ENCODE measurements around the gene DST.

Gene DST

DNA sequence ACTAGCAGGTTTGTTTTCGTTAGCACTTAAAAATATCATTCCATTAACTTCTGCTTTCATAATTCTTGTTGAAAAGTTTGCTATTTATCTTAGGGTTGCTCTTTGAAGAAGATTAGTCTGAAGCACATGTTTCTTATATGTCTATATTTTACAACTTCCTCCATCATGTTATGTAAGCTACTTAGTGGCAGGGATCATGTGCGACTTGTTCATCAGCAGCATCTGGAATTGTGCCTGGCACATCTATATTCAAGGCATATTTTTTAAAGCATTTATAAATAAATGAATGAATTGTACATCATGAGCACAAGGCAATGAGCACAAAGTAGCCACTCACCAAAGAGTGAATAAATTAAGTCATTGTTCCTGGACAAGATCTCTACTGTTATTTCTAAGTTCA, 208.1 kb downstream of the DST start:
- DNase-seq (ENCODE audit: low read depth) = no peak

DNA sequence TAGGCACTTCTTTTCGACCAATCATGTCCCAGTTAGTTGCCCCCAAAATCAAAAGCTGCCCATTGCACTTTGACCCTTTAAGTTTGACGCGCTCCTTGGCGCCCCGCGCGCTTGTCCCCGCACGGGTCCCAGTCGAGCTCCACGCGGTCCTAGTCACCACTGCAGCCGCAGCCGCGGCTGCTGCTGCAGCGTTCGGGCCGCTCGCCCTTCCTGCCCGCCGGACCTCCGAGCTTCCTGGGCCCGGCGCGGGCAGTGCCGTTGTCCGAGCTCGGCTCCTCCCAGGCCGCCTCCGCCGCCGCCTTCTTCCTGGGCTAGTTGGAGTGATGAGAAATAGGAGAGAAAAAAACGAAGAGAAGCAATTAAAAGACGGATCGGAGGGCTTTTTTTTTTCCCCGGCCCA, 209.6 kb downstream of the DST start:
- no peak for DNase-seq (ENCODE audit: low read depth)

DNA sequence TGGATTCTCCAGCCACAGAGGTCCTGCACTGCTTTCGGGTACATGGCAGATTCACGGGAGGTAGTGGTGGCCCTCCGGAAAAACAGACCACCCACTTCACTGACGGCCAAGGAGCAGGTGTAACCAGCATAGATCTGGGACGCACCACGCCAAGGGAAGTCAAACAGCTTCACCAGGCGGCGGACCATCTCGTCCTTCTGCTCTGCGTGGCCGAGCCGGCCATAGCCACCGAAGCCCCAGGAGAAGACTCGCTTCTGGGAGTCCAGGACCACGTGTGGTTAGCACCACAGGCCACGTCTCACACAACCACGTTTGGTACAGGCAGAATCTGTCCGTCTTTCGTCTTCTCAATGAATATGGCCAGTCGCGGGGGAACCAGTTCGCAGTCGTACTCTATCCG, 210.5 kb downstream of the DST start:
- no peak for DNase-seq (ENCODE audit: low read depth)

DNA sequence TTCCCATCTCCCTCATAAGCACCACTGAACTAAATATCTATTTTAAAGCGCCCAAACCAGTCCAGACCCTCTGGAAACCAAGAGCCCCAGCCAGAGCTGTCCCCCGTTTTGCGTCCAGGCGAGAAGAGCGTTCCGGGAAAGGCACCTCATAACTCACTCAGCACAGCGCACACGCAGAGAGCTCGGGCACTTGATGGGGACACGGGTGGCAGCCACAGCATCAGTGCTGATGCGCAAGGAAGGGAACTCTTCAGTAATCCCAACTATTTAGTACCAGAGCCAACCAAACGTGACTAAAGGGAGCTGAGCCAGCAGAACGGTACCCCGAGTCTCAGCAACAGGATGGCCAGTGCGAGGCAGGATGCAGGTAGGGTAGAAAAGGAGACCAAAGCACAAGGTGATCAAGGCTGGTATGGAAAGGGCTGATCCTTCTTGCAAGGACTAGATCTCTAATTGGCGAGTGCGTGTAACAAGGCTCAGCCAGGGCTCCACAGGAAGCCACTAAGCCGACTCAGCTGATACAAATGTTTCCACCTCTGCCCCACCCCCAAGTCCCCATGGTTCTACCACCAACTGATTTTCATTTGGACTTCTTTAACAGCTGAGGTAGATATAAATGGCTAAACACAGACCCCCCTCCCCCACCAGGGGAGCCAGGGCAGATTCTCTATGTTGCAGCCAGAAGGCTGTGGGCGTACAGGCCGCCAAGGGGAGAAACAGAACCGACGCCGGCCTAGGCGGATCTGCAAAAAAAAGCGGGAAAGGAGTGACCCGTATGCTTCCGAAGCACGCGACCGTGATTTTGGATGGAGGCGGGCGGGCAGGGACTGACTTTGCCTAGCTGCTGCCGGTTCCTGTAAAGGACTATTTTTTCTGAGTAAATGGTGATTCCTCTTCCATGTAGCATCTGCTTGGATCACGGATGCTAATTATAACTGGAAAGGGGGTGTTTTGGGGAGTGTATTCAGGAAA, 211.8 kb downstream of the DST start:
- DNase-seq (ENCODE audit: low read depth) = no peak

DNA sequence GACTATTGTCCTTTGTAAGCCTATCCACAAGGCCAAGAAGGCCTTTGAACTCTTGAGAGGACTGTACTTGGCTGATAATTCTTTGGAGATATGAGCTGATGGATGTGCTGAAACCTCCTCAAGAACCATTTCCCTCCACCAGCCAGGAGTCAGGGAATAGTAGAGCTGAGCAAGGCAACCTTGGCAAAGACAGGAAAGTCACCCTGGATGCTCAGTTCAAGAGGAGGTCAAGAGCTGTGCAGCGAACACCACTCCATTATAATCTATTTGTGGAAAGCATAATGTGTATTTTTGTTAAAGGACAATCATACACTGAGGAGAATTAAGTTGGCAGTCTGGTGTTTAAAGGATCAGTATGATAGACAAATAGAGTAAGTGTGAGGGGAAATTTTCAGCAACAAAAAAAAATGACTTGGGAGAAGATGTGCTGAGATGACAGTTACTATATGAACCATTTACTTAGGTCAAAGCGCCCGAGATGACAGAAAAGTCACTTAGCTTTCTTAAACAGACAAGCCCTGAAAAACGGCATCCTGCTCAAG, 218.1 kb downstream of the DST start:
- no peak for DNase-seq (ENCODE audit: low read depth)

DNA sequence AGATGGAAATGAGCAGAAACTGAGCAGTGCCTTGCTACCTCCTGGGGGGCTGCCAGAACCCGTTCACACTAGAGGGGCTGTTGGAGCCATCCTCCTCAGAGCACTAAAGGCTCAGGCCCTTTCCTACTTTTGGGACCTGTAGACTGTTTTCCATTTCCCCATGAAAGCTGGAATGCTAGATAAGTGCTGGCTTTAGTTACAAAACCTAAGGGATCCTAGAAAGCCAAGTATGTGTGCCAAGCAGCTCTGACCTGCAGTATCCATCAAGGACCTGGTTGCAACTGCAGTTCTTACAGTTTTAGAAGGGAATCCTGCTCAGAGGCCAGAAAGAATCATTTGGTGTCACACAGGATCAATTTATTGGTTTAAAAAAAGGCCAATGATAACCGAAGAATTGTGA, 218.6 kb downstream of the DST start:
- DNase-seq (ENCODE audit: low read depth) = no peak

DNA sequence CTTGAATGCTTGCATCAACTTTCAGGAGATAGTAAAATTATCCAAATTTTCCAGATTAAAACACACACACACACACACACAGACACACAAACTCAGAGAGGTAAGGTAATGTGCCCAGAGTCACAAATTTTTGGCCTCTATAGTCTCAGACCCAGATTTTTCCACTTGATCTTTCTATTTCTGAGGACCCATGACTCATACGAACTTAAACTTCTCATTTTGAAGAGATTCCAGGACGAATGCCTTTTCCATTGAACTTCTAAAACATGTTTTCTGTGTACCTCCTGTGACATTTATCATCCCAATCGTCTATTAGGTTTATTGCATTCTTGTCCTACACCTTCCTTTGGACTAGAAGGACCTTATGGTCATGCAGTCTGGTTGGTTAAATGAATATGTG, 222.4 kb downstream of the DST start:
- DNase-seq (ENCODE audit: low read depth) = no peak

DNA sequence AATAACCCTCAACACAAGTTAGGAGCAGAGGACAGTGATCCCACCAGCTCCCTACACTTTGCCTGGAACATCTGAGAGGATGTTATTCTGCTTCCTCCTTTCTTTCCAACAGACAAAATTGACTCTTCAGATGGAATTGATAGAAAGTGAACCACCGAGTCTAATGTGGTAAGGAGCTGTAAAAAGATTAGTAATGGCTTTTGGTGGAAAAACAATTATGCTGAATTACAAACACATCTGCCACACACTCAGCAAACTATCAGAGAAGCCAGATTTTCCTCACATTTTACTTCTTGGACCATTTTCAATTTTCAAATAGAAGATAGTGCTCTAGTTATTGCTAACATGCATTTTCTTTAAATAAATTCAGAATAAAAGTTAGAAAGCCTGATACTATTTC, 223.5 kb downstream of the DST start:
- no peak for DNase-seq (ENCODE audit: low read depth)

DNA sequence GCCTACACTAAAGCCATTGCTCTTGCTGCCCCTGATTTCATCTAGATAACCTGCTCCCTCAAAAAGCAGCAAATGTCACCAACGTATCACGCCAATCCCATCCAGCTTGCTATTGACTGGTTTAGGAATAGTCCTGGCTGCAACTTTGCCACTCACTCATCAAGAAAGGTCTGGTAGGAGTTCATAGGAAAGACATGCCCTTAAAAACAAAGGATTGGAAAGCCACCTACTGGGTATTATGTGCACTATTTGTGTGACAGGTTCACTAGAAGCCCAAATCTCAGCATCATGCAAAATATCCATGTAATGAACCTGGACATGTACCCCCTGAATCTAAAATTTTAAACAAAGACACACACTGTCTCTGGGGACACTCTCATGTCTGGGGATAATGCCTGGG, 224.9 kb downstream of the DST start:
- DNase-seq (ENCODE audit: low read depth) = no peak

DNA sequence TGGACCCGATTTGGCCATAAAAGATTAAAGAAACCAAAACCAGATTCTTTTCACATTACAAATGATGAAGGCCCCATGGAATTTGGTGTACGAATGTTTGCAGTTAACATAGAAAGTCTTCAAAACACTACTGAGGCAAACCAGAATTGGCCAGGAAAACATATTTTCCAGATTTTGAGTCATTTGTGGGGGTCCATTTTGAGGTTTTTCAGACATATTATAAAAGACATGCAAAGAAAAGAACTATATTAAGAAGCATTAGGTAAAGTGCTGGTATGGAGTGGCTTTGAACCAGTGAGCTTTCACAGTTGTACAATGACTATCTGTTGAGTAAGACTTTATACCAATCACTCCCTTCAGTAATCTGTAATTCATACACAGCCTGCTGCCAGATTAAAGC, 226.4 kb downstream of the DST start:
- DNase-seq (ENCODE audit: low read depth) = no peak

DNA sequence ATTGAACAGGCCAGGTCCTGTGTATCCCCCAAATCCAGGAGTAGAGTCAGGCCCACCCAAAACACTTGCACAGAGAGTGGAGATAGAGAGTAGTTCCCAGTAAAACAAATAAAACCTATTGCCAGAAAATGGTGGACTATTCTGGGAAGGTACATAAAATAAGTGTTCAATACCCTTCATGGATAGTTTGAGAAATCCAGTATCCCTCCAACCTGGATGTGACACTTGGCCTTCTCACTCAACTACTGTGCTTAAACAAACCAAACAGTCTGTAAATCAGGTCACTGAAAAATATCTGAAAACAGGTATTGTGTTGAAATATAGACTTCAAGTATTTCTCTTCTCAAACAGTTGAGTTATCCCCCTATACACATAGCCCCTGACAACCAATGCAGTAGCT, 233.7 kb downstream of the DST start:
- no peak for DNase-seq (ENCODE audit: low read depth)
